Activated naive CD8-positive, alpha-beta T cell treated with anti-CD3 and anti-CD28 coated beads for 36 hours (primary cell): ENCODE data around the gene ITPRIP. TPM values are rescaled to one million over a fixed set of nuclear protein-coding genes. Genes with fewer than 3 reads are reported as not detected.

Source experiments
- DNase-seq: peaks from one replicate; pipeline ENCODE4 v3.0.0; 2021
- H3K27ac Mint-ChIP-seq: one replicate; pipeline ENCODE4 v1.8.0; 2022; ENCODE audit warnings: mild to moderate bottlenecking, moderate library complexity, mixed read lengths
- H3K27me3 Mint-ChIP-seq: one replicate; pipeline ENCODE4 v1.8.0; 2022; ENCODE audit warnings: mild to moderate bottlenecking, mixed read lengths
- H3K36me3 Mint-ChIP-seq: one replicate; pipeline ENCODE4 v1.8.0; 2021; ENCODE audit warnings: mild to moderate bottlenecking, mixed read lengths
- H3K4me1 Mint-ChIP-seq: one replicate; pipeline ENCODE4 v1.8.0; 2021; ENCODE audit warnings: mixed read lengths
- H3K4me3 Mint-ChIP-seq: one replicate; pipeline ENCODE4 v1.8.0; 2022; ENCODE audit warnings: mild to moderate bottlenecking, moderate library complexity, mixed read lengths
- H3K9me3 Mint-ChIP-seq: one replicate; pipeline ENCODE4 v1.8.0; 2022; ENCODE audit warnings: mixed read lengths
- total RNA-seq, 2 experiments: library from RNA; stranded (reverse); gene quantifications; one replicate each; pipeline ENCODE4 v1.2.3, GENCODE V29; 2021

ITPRIP gene
- total RNA-seq, 2 experiments from 2014 or later, result 18.8 to 19.4 TPM

- no peak for DNase-seq
- Mint-ChIP-seq H3K4me1 (peaks cover 91% of the 10 kb centered on the region), H3K27me3 (no peaks in the 10 kb centered on the region), H3K27ac (peak overlapping the region; percentile 65), H3K4me3 (no peak overlapping the region), H3K36me3 (peaks cover 29% of the 10 kb centered on the region), H3K9me3 (no peaks in the 10 kb centered on the region)
Observed at GRCh38 chr10:104324931-104325330, 13.3 kb downstream of the ITPRIP start.

GRCh38 chr10:104324221-104324686 lies 14.0 kb downstream of the ITPRIP start:
- H3K4me1 Mint-ChIP-seq, result peaks cover 90% of the 10 kb centered on the region
- no peaks in the 10 kb centered on the region for H3K27me3 Mint-ChIP-seq
- no peaks in the 10 kb centered on the region for H3K9me3 Mint-ChIP-seq
- H3K36me3 Mint-ChIP-seq, result peaks cover 29% of the 10 kb centered on the region
- no peak for DNase-seq
- peak overlapping the region; percentile 83 for H3K27ac Mint-ChIP-seq
- H3K4me3 Mint-ChIP-seq, result peak overlapping the region; percentile 55

GRCh38 chr10:104323760-104324201 lies 14.5 kb downstream of the ITPRIP start:
- peak overlapping the region; percentile 55 for H3K4me3 Mint-ChIP-seq
- peak overlapping the region; percentile 83 for H3K27ac Mint-ChIP-seq
- H3K4me1 Mint-ChIP-seq, result peaks cover 90% of the 10 kb centered on the region
- peaks cover 29% of the 10 kb centered on the region for H3K36me3 Mint-ChIP-seq
- H3K9me3 Mint-ChIP-seq, result no peaks in the 10 kb centered on the region
- H3K27me3 Mint-ChIP-seq, result no peaks in the 10 kb centered on the region
- no peak for DNase-seq

DNA sequence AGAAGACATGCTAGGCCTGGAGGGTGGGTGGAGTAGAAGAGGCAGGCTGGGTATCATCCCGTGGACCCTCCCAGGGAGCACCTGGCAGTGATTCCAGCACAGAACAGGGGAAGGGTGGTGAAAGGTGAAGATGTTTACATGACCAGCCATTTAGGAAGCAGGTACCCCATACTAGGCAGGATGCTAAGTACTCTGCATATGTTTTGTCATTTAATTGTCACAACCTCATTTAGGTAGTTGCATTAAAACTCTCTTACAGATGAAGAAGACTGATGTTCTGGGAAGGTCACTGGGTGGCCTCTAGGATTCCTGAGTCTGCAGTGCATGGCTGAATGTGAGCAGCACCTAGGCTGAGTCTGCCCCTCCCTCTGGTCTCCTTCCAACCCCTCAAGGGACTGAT lies 15.2 kb downstream of the ITPRIP start:
- no peaks in the 10 kb centered on the region for H3K9me3 Mint-ChIP-seq
- peak overlapping the region; percentile 86 for H3K27ac Mint-ChIP-seq

DNA sequence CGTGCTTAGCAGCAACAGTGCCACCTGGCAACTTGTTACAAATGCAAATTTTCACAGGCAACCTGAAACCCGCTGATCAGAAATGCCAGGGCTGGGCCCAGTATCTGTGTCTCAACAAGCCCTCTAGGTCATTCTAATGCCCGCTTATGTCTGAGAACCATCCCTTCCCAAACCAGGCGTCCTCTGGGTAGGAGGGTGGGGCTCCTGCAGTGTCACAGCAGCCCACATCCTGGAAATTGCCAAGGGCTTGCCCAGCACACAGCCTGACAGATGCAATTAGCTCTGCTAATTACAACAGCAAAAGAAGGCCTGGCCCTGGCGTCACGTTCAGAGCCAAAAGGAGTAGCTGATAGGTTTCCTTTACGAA lies 15.9 kb downstream of the ITPRIP start:
- peak overlapping the region; percentile 86 for H3K27ac Mint-ChIP-seq
- H3K36me3 Mint-ChIP-seq, result peaks cover 29% of the 10 kb centered on the region
- no peaks in the 10 kb centered on the region for H3K9me3 Mint-ChIP-seq
- peaks cover 82% of the 10 kb centered on the region for H3K4me1 Mint-ChIP-seq
- DNase-seq, result peak; percentile 43
- no peaks in the 10 kb centered on the region for H3K27me3 Mint-ChIP-seq
- peak overlapping the region; percentile 58 for H3K4me3 Mint-ChIP-seq

More for the DNA sequence above, 15.2 kb downstream of the ITPRIP start:
- Mint-ChIP-seq H3K27me3 (no peaks in the 10 kb centered on the region), H3K4me3 (peak overlapping the region; percentile 58), H3K4me1 (peaks cover 85% of the 10 kb centered on the region), H3K36me3 (peaks cover 29% of the 10 kb centered on the region)
- no peak for DNase-seq

GRCh38 chr10:104321725-104322415 lies 16.4 kb downstream of the ITPRIP start:
- Mint-ChIP-seq H3K9me3 (no peaks in the 10 kb centered on the region), H3K4me3 (no peak overlapping the region), H3K27me3 (no peaks in the 10 kb centered on the region), H3K27ac (peak overlapping the region; percentile 86), H3K4me1 (peaks cover 77% of the 10 kb centered on the region), H3K36me3 (peaks cover 29% of the 10 kb centered on the region)
- DNase-seq, result no peak

GRCh38 chr10:104321226-104321625 lies 17.0 kb downstream of the ITPRIP start:
- Mint-ChIP-seq H3K4me1 (peaks cover 70% of the 10 kb centered on the region), H3K4me3 (no peak overlapping the region), H3K27me3 (no peaks in the 10 kb centered on the region), H3K36me3 (peaks cover 29% of the 10 kb centered on the region), H3K27ac (no peak overlapping the region), H3K9me3 (no peaks in the 10 kb centered on the region)
- DNase-seq, result no peak

- no peak for DNase-seq
- H3K9me3 Mint-ChIP-seq, result no peaks in the 10 kb centered on the region
- H3K4me3 Mint-ChIP-seq, result no peak overlapping the region
- peaks cover 18% of the 10 kb centered on the region for H3K36me3 Mint-ChIP-seq
- no peaks in the 10 kb centered on the region for H3K27me3 Mint-ChIP-seq
- H3K27ac Mint-ChIP-seq, result no peak overlapping the region
- peaks cover 50% of the 10 kb centered on the region for H3K4me1 Mint-ChIP-seq
Observed at GRCh38 chr10:104318810-104319741, 19.2 kb downstream of the ITPRIP start.

DNA sequence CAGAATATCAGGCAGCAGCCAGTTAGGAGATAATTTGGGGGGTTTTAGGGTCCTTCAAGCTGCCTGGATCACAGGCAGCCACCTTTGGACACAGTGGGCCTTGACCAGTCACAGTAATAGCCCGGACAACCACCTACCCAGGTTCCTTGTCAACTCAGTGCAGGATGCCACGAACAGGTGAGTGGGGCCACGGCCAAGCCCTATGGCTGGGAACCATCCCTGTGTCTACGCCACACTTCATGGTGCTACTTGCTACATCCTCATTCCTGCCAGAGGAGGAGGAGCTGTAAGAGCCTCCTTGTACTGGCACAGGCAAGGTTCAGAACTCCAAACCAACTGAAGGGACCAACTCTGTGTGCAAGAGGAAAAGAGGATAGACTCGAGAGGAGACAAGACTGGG lies 19.9 kb downstream of the ITPRIP start:
- no peaks in the 10 kb centered on the region for H3K9me3 Mint-ChIP-seq
- H3K4me1 Mint-ChIP-seq, result peaks cover 43% of the 10 kb centered on the region
- H3K4me3 Mint-ChIP-seq, result no peak overlapping the region
- peaks cover 16% of the 10 kb centered on the region for H3K36me3 Mint-ChIP-seq
- H3K27ac Mint-ChIP-seq, result no peak overlapping the region
- H3K27me3 Mint-ChIP-seq, result no peaks in the 10 kb centered on the region
- DNase-seq, result no peak

GRCh38 chr10:104317726-104318299 lies 20.5 kb downstream of the ITPRIP start:
- Mint-ChIP-seq H3K4me1 (peaks cover 39% of the 10 kb centered on the region), H3K36me3 (peaks cover 16% of the 10 kb centered on the region), H3K27me3 (no peaks in the 10 kb centered on the region), H3K4me3 (no peak overlapping the region), H3K9me3 (no peaks in the 10 kb centered on the region), H3K27ac (no peak overlapping the region)
- DNase-seq, result no peak

- H3K27ac Mint-ChIP-seq, result no peak overlapping the region
Observed at GRCh38 chr10:104317269-104317710, 21.0 kb downstream of the ITPRIP start.

GRCh38 chr10:104316321-104317099 lies 21.8 kb downstream of the ITPRIP start:
- Mint-ChIP-seq H3K4me3 (no peak overlapping the region), H3K4me1 (peaks cover 34% of the 10 kb centered on the region), H3K9me3 (no peaks in the 10 kb centered on the region), H3K36me3 (peaks cover 18% of the 10 kb centered on the region), H3K27me3 (no peaks in the 10 kb centered on the region), H3K27ac (no peak overlapping the region)
- no peak for DNase-seq

More at GRCh38 chr10:104317269-104317710, 21.0 kb downstream of the ITPRIP start:
- no peaks in the 10 kb centered on the region for H3K9me3 Mint-ChIP-seq
- peaks cover 19% of the 10 kb centered on the region for H3K36me3 Mint-ChIP-seq
- DNase-seq, result no peak
- H3K4me3 Mint-ChIP-seq, result no peak overlapping the region
- H3K27me3 Mint-ChIP-seq, result no peaks in the 10 kb centered on the region
- peaks cover 35% of the 10 kb centered on the region for H3K4me1 Mint-ChIP-seq

DNA sequence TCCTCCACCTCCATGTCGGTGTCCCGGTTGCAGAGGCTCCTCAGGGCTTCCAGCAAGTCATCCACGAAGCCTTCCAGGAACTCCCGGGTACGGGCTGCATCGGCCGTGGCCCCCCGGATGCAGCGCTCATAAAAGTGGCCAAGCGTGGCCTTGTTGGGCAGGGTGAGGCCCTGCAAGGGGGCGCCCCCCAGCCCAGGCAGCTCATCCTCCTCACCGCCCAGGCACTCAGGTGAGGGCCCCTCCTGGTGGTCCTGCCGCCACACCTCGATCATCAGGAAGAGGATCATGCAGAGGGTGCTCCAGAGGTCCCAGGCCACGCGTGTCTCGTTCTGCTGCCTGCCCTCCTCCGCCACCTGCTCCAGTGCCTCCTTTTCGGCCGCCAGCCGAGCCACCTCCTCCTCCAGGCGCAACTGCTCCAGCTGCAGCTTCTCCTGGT lies 22.8 kb downstream of the ITPRIP start:
- Mint-ChIP-seq H3K4me3 (no peak overlapping the region), H3K9me3 (no peaks in the 10 kb centered on the region), H3K27me3 (no peaks in the 10 kb centered on the region), H3K27ac (no peak overlapping the region), H3K36me3 (peaks cover 25% of the 10 kb centered on the region), H3K4me1 (peaks cover 36% of the 10 kb centered on the region)
- no peak for DNase-seq
